SH-SY5Y (cell line): Measurements from ENCODE around the gene SMIM14.

Source experiments
- GATA2 ChIP-seq: IDR thresholded peaks from 2 replicates; pipeline ENCODE4 v1.6.1; 2011; ENCODE audit warnings: mild to moderate bottlenecking, low read depth, low read length
- GATA3 ChIP-seq: IDR thresholded peaks from 2 replicates; pipeline ENCODE4 v1.6.1; 2011; ENCODE audit warnings: low read depth, mild to moderate bottlenecking, low read length, moderate library complexity

- TF ChIP-seq GATA2 (no peak), GATA3 (no peak)
Measured at GRCh38 chr4:39627413-39627812, 11.3 kb downstream of the SMIM14 start.
